ENCODE data around the gene PTPN22. TPM values are rescaled to one million over a fixed set of nuclear protein-coding genes. Genes with fewer than 3 reads are reported as not detected.

PTPN22 gene
- total RNA-seq, 2 experiments from 2014 or later = 28.3 to 30.2 TPM

DNA sequence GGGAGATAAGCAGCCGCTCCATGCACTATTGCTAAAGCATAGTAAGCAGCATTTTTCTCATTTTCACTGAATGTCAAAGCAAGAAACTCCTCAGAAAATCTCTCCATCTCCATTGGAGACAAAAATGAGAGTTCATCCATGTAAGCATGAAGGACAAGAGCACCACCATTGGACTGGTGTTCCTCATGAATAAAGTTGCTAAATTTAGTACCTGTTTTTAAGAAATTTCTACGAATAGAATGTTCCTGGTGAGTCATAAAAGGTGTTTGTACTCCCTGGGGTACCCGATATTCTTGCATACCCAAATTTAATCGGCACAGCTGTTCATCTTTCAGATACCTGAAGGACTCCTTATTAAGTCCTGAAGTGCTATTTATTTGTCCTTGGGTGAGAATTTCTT, 74.0 kb downstream of the PTPN22 start:
- H3K4me3 Mint-ChIP-seq = no peak overlapping the region
- no peak overlapping the region for H3K27ac Mint-ChIP-seq
- DNase-seq = no peak
- TF ChIP-seq, protein P1, sequence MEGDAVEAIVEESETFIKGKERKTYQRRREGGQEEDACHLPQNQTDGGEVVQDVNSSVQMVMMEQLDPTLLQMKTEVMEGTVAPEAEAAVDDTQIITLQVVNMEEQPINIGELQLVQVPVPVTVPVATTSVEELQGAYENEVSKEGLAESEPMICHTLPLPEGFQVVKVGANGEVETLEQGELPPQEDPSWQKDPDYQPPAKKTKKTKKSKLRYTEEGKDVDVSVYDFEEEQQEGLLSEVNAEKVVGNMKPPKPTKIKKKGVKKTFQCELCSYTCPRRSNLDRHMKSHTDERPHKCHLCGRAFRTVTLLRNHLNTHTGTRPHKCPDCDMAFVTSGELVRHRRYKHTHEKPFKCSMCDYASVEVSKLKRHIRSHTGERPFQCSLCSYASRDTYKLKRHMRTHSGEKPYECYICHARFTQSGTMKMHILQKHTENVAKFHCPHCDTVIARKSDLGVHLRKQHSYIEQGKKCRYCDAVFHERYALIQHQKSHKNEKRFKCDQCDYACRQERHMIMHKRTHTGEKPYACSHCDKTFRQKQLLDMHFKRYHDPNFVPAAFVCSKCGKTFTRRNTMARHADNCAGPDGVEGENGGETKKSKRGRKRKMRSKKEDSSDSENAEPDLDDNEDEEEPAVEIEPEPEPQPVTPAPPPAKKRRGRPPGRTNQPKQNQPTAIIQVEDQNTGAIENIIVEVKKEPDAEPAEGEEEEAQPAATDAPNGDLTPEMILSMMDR (IDR thresholded peaks at IDR 0.05) = no peak
- intact Hi-C loops (cut with DNase I, micrococcal nuclease) = no loop called here
- H3K4me1 ChIP-seq (ENCODE audit: insufficient read depth, low read length) = peaks cover 16% of the 10 kb centered on the region
- H3K9me3 Mint-ChIP-seq = no peaks in the 10 kb centered on the region
- no peaks in the 10 kb centered on the region for H3K27me3 ChIP-seq (ENCODE audit: control insufficient read depth in 1 of 2, insufficient read depth in 2 of 2, low read length in 2 of 2)
- H3K4me3 ChIP-seq (ENCODE audit: low read length) = no peak overlapping the region
- no peak for ATAC-seq (ENCODE audit: poor library complexity)
- no peak overlapping the region for H3K27ac ChIP-seq (ENCODE audit: low read depth in 1 of 2, low read length in 2 of 2)
- no peaks in the 10 kb centered on the region for H3K27me3 Mint-ChIP-seq
- CTCF ChIA-PET = no interaction called here
- H3K4me1 Mint-ChIP-seq (ENCODE audit: low read depth) = peaks cover 86% of the 10 kb centered on the region
- H3K36me3 ChIP-seq (ENCODE audit: insufficient read depth, low read length) = peaks cover 28% of the 10 kb centered on the region
- POLR2A ChIA-PET = interaction anchor here (2.4 kb wide), 1 partner anchor 15 kb away, joined by 6 read pairs; the partner anchor contains the start of gene RSBN1
- H3K9me3 ChIP-seq (ENCODE audit: control insufficient read depth in 1 of 2, insufficient read depth in 1 of 2, low read length in 2 of 2) = no peaks in the 10 kb centered on the region
- H3K36me3 Mint-ChIP-seq (ENCODE audit: low read depth) = peaks cover 63% of the 10 kb centered on the region

DNA sequence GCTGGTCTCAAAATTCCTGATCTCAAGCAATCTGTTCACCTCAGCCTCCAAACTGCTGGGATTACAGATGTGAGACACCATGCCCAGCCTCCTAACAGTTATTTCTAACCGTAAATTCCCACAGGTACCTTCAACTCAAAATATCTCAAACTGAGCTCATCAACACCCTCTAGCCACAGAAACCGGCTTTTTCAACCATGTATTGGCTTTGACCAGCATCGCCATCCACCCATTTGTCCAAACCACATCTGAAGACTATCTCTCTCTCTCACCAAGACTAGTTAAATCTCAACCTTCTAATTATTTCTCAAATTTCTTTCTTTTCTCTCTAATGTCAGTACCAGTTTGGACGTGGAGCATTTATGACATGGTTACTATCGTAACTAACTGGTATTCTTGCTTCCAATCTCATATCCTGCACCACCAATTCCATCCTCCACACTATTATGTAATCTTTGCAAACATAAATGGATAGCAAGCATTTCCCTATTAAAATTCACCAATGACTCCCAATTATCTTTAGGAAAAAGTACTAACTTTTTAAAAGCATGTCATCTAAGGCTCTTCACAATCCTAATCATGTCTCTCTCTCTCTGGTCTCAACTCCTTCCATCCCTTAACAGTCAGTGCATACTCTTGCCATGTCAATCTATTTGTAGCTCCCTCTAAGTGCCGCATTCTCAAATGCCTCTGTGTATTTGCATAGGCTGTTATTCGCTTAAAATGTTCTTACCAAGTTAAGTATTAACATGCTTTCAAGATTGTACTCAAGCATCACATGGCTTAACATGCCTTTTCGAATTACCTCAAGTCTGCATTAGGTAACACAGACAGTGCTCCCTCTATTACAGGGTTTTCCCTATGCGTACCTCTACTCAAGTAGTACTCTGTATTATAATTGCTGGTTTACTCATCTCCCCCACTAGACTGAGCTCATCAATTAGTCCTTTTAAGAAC, 77.4 kb downstream of the PTPN22 start:
- H3K27me3 Mint-ChIP-seq = no peaks in the 10 kb centered on the region
- ChIA-PET CTCF (interaction anchor here (0.7 to 1.0 kb wide), 3 partner anchors 8 to 38 kb away, joined by 3 to 4 read pairs (median 3); no protein-coding TSS in a partner anchor), POLR2A (interaction anchor here (0.6 to 1.5 kb wide), 2 partner anchors 11 to 40 kb away, joined by 3 to 4 read pairs; no protein-coding TSS in a partner anchor)
- no peaks in the 10 kb centered on the region for H3K9me3 Mint-ChIP-seq
- H3K9me3 ChIP-seq (ENCODE audit: control insufficient read depth in 1 of 2, insufficient read depth in 1 of 2, low read length in 2 of 2) = no peaks in the 10 kb centered on the region
- TF ChIP-seq, protein P1 (IDR thresholded peaks at IDR 0.05) = no peak
- peaks cover 85% of the 10 kb centered on the region for H3K36me3 Mint-ChIP-seq (ENCODE audit: low read depth)
- no peak overlapping the region for H3K4me3 ChIP-seq (ENCODE audit: low read length)
- peak overlapping the region; percentile 64 for H3K27ac Mint-ChIP-seq
- ATAC-seq (ENCODE audit: poor library complexity) = no peak
- H3K4me1 ChIP-seq (ENCODE audit: insufficient read depth, low read length) = peaks cover 19% of the 10 kb centered on the region
- H3K27me3 ChIP-seq (ENCODE audit: control insufficient read depth in 1 of 2, insufficient read depth in 2 of 2, low read length in 2 of 2) = no peaks in the 10 kb centered on the region
- peaks cover 92% of the 10 kb centered on the region for H3K4me1 Mint-ChIP-seq (ENCODE audit: low read depth)
- no peak overlapping the region for H3K27ac ChIP-seq (ENCODE audit: low read depth in 1 of 2, low read length in 2 of 2)
- peaks cover 30% of the 10 kb centered on the region for H3K36me3 ChIP-seq (ENCODE audit: insufficient read depth, low read length)
- DNase-seq = no peak
- H3K4me3 Mint-ChIP-seq = no peak overlapping the region
- intact Hi-C loops (cut with DNase I, micrococcal nuclease) = no loop called here

DNA sequence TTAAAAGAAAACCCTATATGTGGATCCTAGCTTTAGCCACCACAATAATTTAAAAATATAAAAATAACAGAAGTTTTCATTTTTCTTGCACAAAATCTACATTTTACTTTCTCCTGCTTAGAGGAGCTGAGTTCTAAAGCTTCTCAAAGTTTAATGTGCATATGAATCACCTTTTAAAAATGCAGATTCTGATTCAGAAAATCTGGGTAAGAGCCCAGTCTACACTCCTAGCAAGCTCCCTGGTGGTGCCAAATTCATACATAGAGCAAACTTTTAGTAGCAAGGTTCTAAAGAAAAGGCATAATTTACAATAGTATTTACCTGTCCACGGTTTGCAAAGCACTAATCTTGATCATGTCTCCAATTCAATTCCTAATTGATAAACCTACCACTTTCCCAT, 78.5 kb downstream of the PTPN22 start:
- H3K4me3 Mint-ChIP-seq = no peak overlapping the region
- H3K9me3 Mint-ChIP-seq = no peaks in the 10 kb centered on the region
- peaks cover 35% of the 10 kb centered on the region for H3K36me3 ChIP-seq (ENCODE audit: insufficient read depth, low read length)
- ATAC-seq (ENCODE audit: poor library complexity) (no peak), DNase-seq (no peak)
- ChIA-PET CTCF (interaction anchor here (1.1 kb wide), 1 partner anchor 720 kb away, joined by 3 read pairs; the partner anchor contains the start of gene LRIG2), POLR2A (interaction anchor here (1.4 to 1.7 kb wide), 4 partner anchors 9 to 19 kb away, joined by 3 to 11 read pairs (median 8); partner anchors contain the start of gene RSBN1)
- H3K4me3 ChIP-seq (ENCODE audit: low read length) = no peak overlapping the region
- peak overlapping the region in 1 of 2 donors; percentile 61 for H3K27ac ChIP-seq (ENCODE audit: low read depth in 1 of 2, low read length in 2 of 2)
- peaks cover 92% of the 10 kb centered on the region for H3K4me1 Mint-ChIP-seq (ENCODE audit: low read depth)
- H3K36me3 Mint-ChIP-seq (ENCODE audit: low read depth) = peaks cover 79% of the 10 kb centered on the region
- no peaks in the 10 kb centered on the region for H3K27me3 ChIP-seq (ENCODE audit: control insufficient read depth in 1 of 2, insufficient read depth in 2 of 2, low read length in 2 of 2)
- H3K27me3 Mint-ChIP-seq = no peaks in the 10 kb centered on the region
- no peaks in the 10 kb centered on the region for H3K9me3 ChIP-seq (ENCODE audit: control insufficient read depth in 1 of 2, insufficient read depth in 1 of 2, low read length in 2 of 2)
- peaks cover 20% of the 10 kb centered on the region for H3K4me1 ChIP-seq (ENCODE audit: insufficient read depth, low read length)
- H3K27ac Mint-ChIP-seq = peak overlapping the region; percentile 70
- intact Hi-C loops (cut with DNase I, micrococcal nuclease) = no loop called here
- TF ChIP-seq, protein P1 (IDR thresholded peaks at IDR 0.05) = no peak
